DOHH2 (cell line): ENCODE measurements around the gene OTOP3.

Source experiments
- EZH2phosphoT487 ChIP-seq: fragments of 200-600 bp; sonication (generic); IDR thresholded peaks from 2 replicates; pipeline ENCODE4 v1.6.1; 2017; ENCODE audit warnings: borderline replicate concordance, mild to moderate bottlenecking, antibody characterized with exemption, low read length, moderate library complexity, mixed read lengths
- TF ChIP-seq, protein P1 (sequence below): fragments of 200-600 bp; sonication (generic); IDR thresholded peaks from one replicate; pipeline ENCODE4 v1.5.1; 2014; ENCODE audit warnings: antibody characterized with exemption, mild to moderate bottlenecking, low read depth, low read length; ENCODE audit not compliant: poor library complexity, severe bottlenecking

DNA sequence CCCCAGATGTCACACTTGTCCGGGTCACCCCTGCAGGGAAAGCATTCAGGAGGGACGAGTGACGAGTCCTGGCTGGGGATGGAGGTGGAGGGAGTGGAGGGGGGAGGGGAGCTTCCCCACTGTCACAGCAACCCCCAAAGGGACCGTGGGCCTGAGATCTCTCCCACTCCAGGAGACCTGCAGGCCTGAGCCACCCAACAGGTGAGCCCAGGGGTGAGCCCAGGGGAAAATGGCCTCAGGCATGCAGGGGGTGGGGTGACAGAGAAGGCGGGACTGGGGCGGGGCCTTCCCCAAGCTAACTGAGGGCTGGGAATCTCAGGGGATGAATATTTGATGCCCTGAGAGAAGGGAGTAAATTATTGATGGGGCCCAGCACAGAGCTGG, 15.1 kb upstream of the OTOP3 start:
- TF ChIP-seq, protein P1, sequence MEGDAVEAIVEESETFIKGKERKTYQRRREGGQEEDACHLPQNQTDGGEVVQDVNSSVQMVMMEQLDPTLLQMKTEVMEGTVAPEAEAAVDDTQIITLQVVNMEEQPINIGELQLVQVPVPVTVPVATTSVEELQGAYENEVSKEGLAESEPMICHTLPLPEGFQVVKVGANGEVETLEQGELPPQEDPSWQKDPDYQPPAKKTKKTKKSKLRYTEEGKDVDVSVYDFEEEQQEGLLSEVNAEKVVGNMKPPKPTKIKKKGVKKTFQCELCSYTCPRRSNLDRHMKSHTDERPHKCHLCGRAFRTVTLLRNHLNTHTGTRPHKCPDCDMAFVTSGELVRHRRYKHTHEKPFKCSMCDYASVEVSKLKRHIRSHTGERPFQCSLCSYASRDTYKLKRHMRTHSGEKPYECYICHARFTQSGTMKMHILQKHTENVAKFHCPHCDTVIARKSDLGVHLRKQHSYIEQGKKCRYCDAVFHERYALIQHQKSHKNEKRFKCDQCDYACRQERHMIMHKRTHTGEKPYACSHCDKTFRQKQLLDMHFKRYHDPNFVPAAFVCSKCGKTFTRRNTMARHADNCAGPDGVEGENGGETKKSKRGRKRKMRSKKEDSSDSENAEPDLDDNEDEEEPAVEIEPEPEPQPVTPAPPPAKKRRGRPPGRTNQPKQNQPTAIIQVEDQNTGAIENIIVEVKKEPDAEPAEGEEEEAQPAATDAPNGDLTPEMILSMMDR, result no peak
- TF ChIP-seq EZH2phosphoT487, result no peak
